PC-9 (cell line): ENCODE measurements around the gene SC5D. TPM values are rescaled to one million over a fixed set of nuclear protein-coding genes. Genes with fewer than 3 reads are reported as not detected.

ENCODE experiments used
- BruUV-seq: library from RNA; stranded (reverse); fragments of 400-500 nt; replicated peaks from 2 replicates; lab custom pipeline; 2021; lab: Mats Ljungman, UMichigan
- CTCF ChIA-PET: fragments of 300-600 bp; sonication (Branson Sonifier 250); formaldehyde crosslinking; loops from one replicate; lab custom pipeline; 2022; ENCODE audit warnings: antibody characterized with exemption; lab: Charles Lee
- POLR2A ChIA-PET: fragments of 300-600 bp; sonication (Branson Sonifier 250); formaldehyde crosslinking; loops from one replicate; lab custom pipeline; 2022; ENCODE audit warnings: antibody characterized with exemption; ENCODE audit not compliant: unreplicated experiment; lab: Charles Lee
- DNase-seq, 2 experiments: peaks; one replicate each; pipeline versions ENCODE4 v3.0.0 to v3.0.0-alpha.2; 2015 to 2022; ENCODE audit warnings: mixed read lengths in 1 of 2
- H2AFZ ChIP-seq: fragments of 200-600 bp; sonication (generic); 2 replicates; pipeline ENCODE4 v1.8.1; 2017; ENCODE audit warnings: antibody characterized with exemption
- H3F3A ChIP-seq: fragments of 200-600 bp; sonication (generic); 2 replicates; pipeline ENCODE4 v1.8.1; 2017; ENCODE audit warnings: antibody characterized with exemption, mild to moderate bottlenecking, low read depth; ENCODE audit not compliant: insufficient read depth
- H3K27ac ChIP-seq: fragments of 200-600 bp; sonication (generic); 2 replicates; pipeline ENCODE4 v1.6.1; 2016; ENCODE audit warnings: mixed run types
- H3K27me3 ChIP-seq: fragments of 200-600 bp; sonication (generic); 2 replicates; pipeline ENCODE4 v1.6.1; 2016; ENCODE audit warnings: low read depth, mixed run types; ENCODE audit not compliant: insufficient read depth
- H3K36me3 ChIP-seq: fragments of 200-600 bp; sonication (generic); 2 replicates; pipeline ENCODE4 v1.6.1; 2016; ENCODE audit warnings: low read depth, mixed run types
- H3K4me1 ChIP-seq: fragments of 200-600 bp; sonication (generic); replicated peaks from 2 replicates; pipeline ENCODE4 v1.6.1; 2016; ENCODE audit warnings: mixed run types; ENCODE audit not compliant: insufficient read depth
- H3K4me2 ChIP-seq: fragments of 200-600 bp; sonication (generic); 2 replicates; pipeline ENCODE4 v1.6.1; 2017; ENCODE audit warnings: mixed run types
- H3K4me3 ChIP-seq: fragments of 200-600 bp; sonication (generic); 2 replicates; pipeline ENCODE4 v1.6.1; 2016; ENCODE audit warnings: mixed run types
- H3K79me2 ChIP-seq: fragments of 200-600 bp; sonication (generic); 2 replicates; pipeline ENCODE4 v1.6.1; 2017; ENCODE audit warnings: low read depth, mixed run types
- H3K9me2 ChIP-seq: fragments of 200-600 bp; sonication (generic); 2 replicates; pipeline ENCODE4 v1.8.1; 2017; ENCODE audit warnings: mild to moderate bottlenecking; ENCODE audit not compliant: insufficient read depth
- H3K9me3 ChIP-seq: fragments of 200-600 bp; sonication (generic); 2 replicates; pipeline ENCODE4 v1.8.1; 2016; ENCODE audit warnings: low read depth; ENCODE audit not compliant: insufficient read depth
- H4K20me1 ChIP-seq: fragments of 200-600 bp; sonication (generic); 2 replicates; pipeline ENCODE4 v1.8.1; 2017; ENCODE audit not compliant: insufficient read depth
- EZH2 ChIP-seq: fragments of 200-600 bp; sonication (generic); IDR thresholded peaks from 2 replicates; pipeline ENCODE4 v1.8.0; 2017; ENCODE audit warnings: antibody characterized with exemption, low read depth
- intact Hi-C: fragments of 100-400 bp; cut with micrococcal nuclease; formaldehyde crosslinking; loops from one replicate; pipeline ENCODE4 v1.10.0; 2022; ENCODE audit not compliant: unreplicated experiment
- total RNA-seq: library from RNA; stranded (reverse); gene quantifications from 2 replicates; pipeline ENCODE4 v1.2.3, GENCODE V29; 2021
- TF ChIP-seq, protein P1 (sequence below): fragments of 200-600 bp; sonication (generic); conservative IDR thresholded peaks from 2 replicates; pipeline ENCODE4 v1.6.1; 2017; ENCODE audit warnings: mixed run types, antibody characterized with exemption, mild to moderate bottlenecking, moderate library complexity

The SC5D gene
- total RNA-seq, 1 experiment from 2014 or later, result 16.9 TPM

DNA sequence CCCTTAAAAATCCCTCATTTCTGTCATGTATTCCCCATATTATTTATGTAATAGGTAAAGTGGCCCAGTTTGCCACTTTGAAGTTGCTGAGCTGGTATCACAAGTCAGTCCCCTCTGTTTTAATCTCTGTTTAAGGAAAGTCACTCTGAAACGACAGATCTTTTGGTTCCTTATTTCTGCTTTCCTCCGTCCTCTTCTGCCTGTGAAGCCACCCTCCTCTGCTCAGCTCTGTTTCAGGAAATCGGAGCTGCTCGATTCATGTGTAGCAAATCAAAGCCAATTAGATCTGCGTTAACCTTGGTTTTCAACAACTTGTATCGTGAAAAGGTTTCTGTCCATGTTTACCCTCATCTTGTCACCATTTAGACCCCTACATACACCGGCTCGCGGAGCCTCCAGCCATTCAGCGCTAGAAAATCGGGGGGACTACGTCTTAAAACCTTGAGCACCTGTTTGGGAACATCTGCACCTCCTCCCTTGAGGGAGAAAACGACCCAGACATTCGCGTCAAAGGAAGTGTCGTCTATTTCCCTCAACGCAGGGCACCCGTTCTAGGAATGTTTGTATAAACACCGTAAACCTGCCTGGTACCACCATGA is 576 bp upstream of the SC5D start:
- CTCF ChIA-PET, result interaction anchor here (0.7 kb wide), 2 partner anchors 317 to 475 kb away, joined by 3 to 4 read pairs; no protein-coding TSS in a partner anchor
- Histone ChIP-seq H3K4me2 (peak overlapping the region; percentile 98), H3K4me1 (peaks cover 11% of the 10 kb centered on the region), H4K20me1 (no peaks in the 10 kb centered on the region), H3K79me2 (peaks cover 28% of the 10 kb centered on the region), H3K27me3 (peaks cover 38% of the 10 kb centered on the region), H3K4me3 (peak overlapping the region; percentile 90), H3K9me2 (no peaks in the 10 kb centered on the region), H2AFZ (peak overlapping the region; percentile 99), H3F3A (no peaks in the 10 kb centered on the region), H3K36me3 (no peaks in the 10 kb centered on the region), H3K9me3 (no peaks in the 10 kb centered on the region), H3K27ac (peak overlapping the region; percentile 34)
- TSS peak; percentile 73 for BruUV-seq
- TF ChIP-seq, protein P1, sequence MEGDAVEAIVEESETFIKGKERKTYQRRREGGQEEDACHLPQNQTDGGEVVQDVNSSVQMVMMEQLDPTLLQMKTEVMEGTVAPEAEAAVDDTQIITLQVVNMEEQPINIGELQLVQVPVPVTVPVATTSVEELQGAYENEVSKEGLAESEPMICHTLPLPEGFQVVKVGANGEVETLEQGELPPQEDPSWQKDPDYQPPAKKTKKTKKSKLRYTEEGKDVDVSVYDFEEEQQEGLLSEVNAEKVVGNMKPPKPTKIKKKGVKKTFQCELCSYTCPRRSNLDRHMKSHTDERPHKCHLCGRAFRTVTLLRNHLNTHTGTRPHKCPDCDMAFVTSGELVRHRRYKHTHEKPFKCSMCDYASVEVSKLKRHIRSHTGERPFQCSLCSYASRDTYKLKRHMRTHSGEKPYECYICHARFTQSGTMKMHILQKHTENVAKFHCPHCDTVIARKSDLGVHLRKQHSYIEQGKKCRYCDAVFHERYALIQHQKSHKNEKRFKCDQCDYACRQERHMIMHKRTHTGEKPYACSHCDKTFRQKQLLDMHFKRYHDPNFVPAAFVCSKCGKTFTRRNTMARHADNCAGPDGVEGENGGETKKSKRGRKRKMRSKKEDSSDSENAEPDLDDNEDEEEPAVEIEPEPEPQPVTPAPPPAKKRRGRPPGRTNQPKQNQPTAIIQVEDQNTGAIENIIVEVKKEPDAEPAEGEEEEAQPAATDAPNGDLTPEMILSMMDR, result no peak
- no peak for TF ChIP-seq EZH2
- POLR2A ChIA-PET, result interaction anchor here (1.0 kb wide), 1 partner anchor 175 kb away, joined by 29 read pairs; no protein-coding TSS in a partner anchor
- DNase-seq, result peak; percentile 5 to 43
- intact Hi-C loops, result no loop called here

DNA sequence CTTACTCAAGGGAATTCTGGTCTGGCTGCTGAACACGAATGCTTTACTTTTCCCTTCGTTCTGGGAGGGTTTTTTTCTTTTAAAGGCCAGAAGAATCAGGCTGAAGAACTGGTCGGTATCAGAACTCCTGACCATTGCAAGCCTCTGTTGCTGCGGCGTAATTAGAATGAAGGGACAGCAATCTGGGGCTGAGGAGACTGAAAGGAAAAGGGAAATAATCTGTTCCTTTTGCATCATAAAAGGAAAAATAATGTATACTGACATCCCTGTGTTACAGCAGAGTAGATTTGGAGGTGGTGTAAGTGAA is 670 bp downstream of the SC5D start:
- Histone ChIP-seq H3F3A (no peaks in the 10 kb centered on the region), H3K4me3 (peak overlapping the region; percentile 90), H3K36me3 (no peaks in the 10 kb centered on the region), H3K9me2 (no peaks in the 10 kb centered on the region), H2AFZ (peak overlapping the region; percentile 99), H3K9me3 (no peaks in the 10 kb centered on the region), H3K4me1 (peaks cover 11% of the 10 kb centered on the region), H3K27me3 (peaks cover 25% of the 10 kb centered on the region), H3K79me2 (peaks cover 28% of the 10 kb centered on the region), H3K4me2 (peak overlapping the region; percentile 98), H4K20me1 (no peaks in the 10 kb centered on the region), H3K27ac (peak overlapping the region; percentile 11; the same call in 1 of the 2 replicates)
- no TSS peak for BruUV-seq
- ChIA-PET POLR2A (no interaction called here), CTCF (no interaction called here)
- intact Hi-C loops, result loop anchor here (1.0 kb wide), 1 partner anchor 26 kb away; no protein-coding TSS in a partner anchor
- no peak for TF ChIP-seq EZH2
- TF ChIP-seq, protein P1, result no peak
- DNase-seq, result peak in 1 of 2 experiments; percentile 31

DNA sequence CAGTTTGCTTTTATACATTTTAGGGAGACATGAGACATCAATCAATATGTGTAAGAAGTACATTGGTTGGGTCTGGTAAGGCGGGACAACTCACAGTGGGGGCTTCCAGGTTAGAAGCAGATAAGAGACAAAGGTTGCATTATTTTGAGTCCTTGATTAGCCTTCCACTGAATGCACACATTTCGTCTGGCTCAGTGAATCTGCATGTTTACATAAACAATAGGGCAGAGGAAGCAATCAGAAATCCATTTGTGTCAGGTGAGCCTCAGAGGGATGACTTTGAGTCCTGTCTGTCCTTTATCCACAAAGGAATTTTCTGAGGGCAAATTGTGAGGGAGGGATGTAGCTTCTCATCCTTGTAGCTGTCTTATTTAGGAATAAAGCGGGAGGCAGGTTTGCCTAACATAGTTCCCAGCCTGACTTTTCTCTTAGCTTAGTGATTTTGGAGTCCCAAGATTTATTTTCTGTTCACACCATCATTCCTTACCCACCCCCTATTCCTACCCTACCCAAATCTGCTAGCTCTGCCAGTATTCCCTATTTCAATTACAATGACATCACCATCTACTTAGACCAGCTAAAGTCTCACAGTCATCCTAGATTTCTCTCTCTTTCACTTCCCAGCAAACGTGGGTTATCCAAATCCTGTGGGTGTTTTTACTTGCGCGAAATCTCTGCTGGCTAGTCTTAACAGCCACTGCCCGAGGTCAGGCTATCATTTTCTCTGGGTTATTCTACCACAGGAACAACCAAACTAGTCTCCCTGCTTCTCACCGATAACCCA is 2.9 kb downstream of the SC5D start:
- H2AFZ ChIP-seq, result no peak overlapping the region
- no peaks in the 10 kb centered on the region for H4K20me1 ChIP-seq
- TF ChIP-seq, protein P1, result no peak
- TF ChIP-seq EZH2, result no peak
- peaks cover 19% of the 10 kb centered on the region for H3K4me1 ChIP-seq
- no peaks in the 10 kb centered on the region for H3K9me2 ChIP-seq
- peak in 1 of 2 experiments; percentile 32 for DNase-seq
- H3K36me3 ChIP-seq, result no peaks in the 10 kb centered on the region; the same call in 1 of the 2 replicates
- ChIA-PET CTCF (no interaction called here), POLR2A (no interaction called here)
- no peak overlapping the region for H3K4me3 ChIP-seq
- peaks cover 32% of the 10 kb centered on the region for H3K79me2 ChIP-seq
- BruUV-seq, result no TSS peak
- no peaks in the 10 kb centered on the region for H3K9me3 ChIP-seq
- H3F3A ChIP-seq, result no peaks in the 10 kb centered on the region
- intact Hi-C loops, result no loop called here
- H3K27ac ChIP-seq, result no peak overlapping the region
- 0 out of 2 replicates have a peak, but pooled peaks cover 4% of the 10 kb centered on the region for H3K27me3 ChIP-seq
- H3K4me2 ChIP-seq, result no peak overlapping the region
